ENCODE data around the gene LYSMD2.

- TF ChIP-seq, protein P1, sequence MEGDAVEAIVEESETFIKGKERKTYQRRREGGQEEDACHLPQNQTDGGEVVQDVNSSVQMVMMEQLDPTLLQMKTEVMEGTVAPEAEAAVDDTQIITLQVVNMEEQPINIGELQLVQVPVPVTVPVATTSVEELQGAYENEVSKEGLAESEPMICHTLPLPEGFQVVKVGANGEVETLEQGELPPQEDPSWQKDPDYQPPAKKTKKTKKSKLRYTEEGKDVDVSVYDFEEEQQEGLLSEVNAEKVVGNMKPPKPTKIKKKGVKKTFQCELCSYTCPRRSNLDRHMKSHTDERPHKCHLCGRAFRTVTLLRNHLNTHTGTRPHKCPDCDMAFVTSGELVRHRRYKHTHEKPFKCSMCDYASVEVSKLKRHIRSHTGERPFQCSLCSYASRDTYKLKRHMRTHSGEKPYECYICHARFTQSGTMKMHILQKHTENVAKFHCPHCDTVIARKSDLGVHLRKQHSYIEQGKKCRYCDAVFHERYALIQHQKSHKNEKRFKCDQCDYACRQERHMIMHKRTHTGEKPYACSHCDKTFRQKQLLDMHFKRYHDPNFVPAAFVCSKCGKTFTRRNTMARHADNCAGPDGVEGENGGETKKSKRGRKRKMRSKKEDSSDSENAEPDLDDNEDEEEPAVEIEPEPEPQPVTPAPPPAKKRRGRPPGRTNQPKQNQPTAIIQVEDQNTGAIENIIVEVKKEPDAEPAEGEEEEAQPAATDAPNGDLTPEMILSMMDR (IDR thresholded peaks at IDR 0.05) = no peak
- no peak for TF ChIP-seq EZH2phosphoT487 (IDR thresholded peaks at IDR 0.05)
Measured at GRCh38 chr15:51709031-51709430, 28.4 kb downstream of the LYSMD2 start.

Measured in neural progenitor cell (in vitro differentiated cells).